ENCODE measurements around the gene GRK5.

The GRK5 gene

GRCh38 chr10:119498889-119499676 is 291.7 kb downstream of the GRK5 start:
- DNase-seq (ENCODE audit: low read depth) = no peak
- TF ChIP-seq, protein P1, sequence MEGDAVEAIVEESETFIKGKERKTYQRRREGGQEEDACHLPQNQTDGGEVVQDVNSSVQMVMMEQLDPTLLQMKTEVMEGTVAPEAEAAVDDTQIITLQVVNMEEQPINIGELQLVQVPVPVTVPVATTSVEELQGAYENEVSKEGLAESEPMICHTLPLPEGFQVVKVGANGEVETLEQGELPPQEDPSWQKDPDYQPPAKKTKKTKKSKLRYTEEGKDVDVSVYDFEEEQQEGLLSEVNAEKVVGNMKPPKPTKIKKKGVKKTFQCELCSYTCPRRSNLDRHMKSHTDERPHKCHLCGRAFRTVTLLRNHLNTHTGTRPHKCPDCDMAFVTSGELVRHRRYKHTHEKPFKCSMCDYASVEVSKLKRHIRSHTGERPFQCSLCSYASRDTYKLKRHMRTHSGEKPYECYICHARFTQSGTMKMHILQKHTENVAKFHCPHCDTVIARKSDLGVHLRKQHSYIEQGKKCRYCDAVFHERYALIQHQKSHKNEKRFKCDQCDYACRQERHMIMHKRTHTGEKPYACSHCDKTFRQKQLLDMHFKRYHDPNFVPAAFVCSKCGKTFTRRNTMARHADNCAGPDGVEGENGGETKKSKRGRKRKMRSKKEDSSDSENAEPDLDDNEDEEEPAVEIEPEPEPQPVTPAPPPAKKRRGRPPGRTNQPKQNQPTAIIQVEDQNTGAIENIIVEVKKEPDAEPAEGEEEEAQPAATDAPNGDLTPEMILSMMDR (IDR thresholded peaks at IDR 0.05; ENCODE audit: low read depth, low read length) = no peak
- TF ChIP-seq MYC (IDR thresholded peaks at IDR 0.05; ENCODE audit: low read depth, low read length) = no peak
- TF ChIP-seq MAX (IDR thresholded peaks at IDR 0.05; ENCODE audit: low read depth, low read length) = no peak
- H3K4me3 ChIP-seq (ENCODE audit: low read depth, low read length) = no peak overlapping the region

DNA sequence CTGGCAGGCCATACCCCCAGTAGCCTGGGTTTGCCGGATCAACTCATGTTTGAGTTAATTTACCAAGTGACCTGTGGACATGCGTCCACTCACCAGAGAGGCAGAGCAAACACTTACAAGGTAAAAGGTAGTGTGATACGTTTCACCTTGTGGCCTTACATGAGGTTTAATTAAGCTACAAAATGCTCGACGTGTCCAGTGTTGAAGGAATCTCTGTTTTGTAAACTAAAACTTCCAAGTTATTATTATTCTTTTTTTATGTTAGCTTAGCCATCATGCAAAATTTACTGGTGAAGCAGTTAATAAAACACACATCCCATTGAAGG is 292.3 kb downstream of the GRK5 start:
- H3K4me3 ChIP-seq (ENCODE audit: low read depth, low read length) = no peak overlapping the region
- DNase-seq (ENCODE audit: low read depth) = no peak
- TF ChIP-seq MYC (IDR thresholded peaks at IDR 0.05; ENCODE audit: low read depth, low read length) (no peak), MAX (IDR thresholded peaks at IDR 0.05; ENCODE audit: low read depth, low read length) (no peak), POLR2A (IDR thresholded peaks at IDR 0.05; ENCODE audit: extremely low read depth, insufficient read length) (no peak)
- TF ChIP-seq, protein P1 (IDR thresholded peaks at IDR 0.05; ENCODE audit: low read depth, low read length) = no peak

DNA sequence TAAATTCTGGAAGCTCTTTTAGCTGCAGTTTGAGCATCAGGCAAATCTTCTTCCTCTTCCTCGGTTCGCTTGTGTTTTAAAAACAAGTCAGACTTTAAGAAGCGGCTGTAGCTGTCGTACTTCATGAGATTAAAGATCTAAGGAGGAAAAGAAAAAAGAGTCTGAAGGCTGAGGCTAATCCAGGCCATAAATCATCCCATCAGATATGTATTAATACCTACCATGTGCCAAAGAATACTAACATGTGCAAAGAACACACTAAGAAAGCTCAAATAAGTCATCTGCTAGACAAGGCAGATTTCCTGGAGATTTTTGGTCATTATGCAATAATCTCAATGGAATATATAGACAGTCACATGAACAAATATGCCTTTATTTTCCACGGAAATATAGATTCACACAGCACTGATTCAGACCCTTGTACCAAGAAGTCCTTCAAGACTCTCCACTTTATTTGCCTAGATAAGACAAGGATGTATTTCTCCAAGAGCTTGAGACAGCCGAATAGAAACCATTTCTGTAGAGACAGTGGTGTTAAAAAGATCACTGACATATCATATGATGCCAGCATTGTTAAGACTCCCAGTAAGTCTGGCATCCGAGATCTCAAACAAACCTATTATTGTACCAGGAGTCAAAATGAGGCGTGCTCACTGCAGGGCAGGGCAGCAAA is 292.9 kb downstream of the GRK5 start:
- H3K4me3 ChIP-seq (ENCODE audit: low read depth, low read length) = no peak overlapping the region
- no peak for DNase-seq (ENCODE audit: low read depth)
- TF ChIP-seq MAX (IDR thresholded peaks at IDR 0.05; ENCODE audit: low read depth, low read length) (no peak), POLR2A (IDR thresholded peaks at IDR 0.05; ENCODE audit: extremely low read depth, insufficient read length) (no peak), MYC (IDR thresholded peaks at IDR 0.05; ENCODE audit: low read depth, low read length) (no peak)
- TF ChIP-seq, protein P1 (IDR thresholded peaks at IDR 0.05; ENCODE audit: low read depth, low read length) = no peak

- H3K4me3 ChIP-seq (ENCODE audit: low read depth, low read length) = no peak overlapping the region
- no peak for TF ChIP-seq MAX (IDR thresholded peaks at IDR 0.05; ENCODE audit: low read depth, low read length)
- TF ChIP-seq, protein P1 (IDR thresholded peaks at IDR 0.05; ENCODE audit: low read depth, low read length) = no peak
- TF ChIP-seq POLR2A (IDR thresholded peaks at IDR 0.05; ENCODE audit: extremely low read depth, insufficient read length) = no peak
- TF ChIP-seq MYC (IDR thresholded peaks at IDR 0.05; ENCODE audit: low read depth, low read length) = no peak
- no peak for DNase-seq (ENCODE audit: low read depth)
Observed at GRCh38 chr10:119500821-119501220, 293.4 kb downstream of the GRK5 start.

DNA sequence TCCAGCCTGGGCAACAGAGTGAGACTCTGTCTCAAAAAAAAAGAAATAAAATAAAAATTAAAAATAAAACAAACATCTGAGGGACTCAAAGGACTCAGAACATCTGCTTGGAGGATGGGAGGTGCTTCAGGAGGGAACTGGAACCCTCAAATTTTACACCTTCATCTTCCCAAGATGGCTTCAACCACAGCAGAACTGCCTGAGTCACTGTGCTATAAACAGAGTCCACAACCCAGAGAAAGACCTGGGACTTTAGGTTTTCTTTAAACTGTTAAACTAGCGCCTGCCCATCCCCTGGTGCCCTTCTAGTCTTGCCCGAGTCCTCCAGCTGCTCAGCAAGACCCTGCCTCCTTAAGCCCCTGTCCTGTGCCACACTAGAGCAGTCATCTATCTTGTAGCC is 294.3 kb downstream of the GRK5 start:
- TF ChIP-seq MYC (IDR thresholded peaks at IDR 0.05; ENCODE audit: low read depth, low read length) (no peak), MAX (IDR thresholded peaks at IDR 0.05; ENCODE audit: low read depth, low read length) (no peak), POLR2A (IDR thresholded peaks at IDR 0.05; ENCODE audit: extremely low read depth, insufficient read length) (no peak)
- TF ChIP-seq, protein P1 (IDR thresholded peaks at IDR 0.05; ENCODE audit: low read depth, low read length) = no peak
- H3K4me3 ChIP-seq (ENCODE audit: low read depth, low read length) = no peak overlapping the region
- DNase-seq (ENCODE audit: low read depth) = no peak
